ENCODE data around the gene VWA3A.

Gene VWA3A

DNA sequence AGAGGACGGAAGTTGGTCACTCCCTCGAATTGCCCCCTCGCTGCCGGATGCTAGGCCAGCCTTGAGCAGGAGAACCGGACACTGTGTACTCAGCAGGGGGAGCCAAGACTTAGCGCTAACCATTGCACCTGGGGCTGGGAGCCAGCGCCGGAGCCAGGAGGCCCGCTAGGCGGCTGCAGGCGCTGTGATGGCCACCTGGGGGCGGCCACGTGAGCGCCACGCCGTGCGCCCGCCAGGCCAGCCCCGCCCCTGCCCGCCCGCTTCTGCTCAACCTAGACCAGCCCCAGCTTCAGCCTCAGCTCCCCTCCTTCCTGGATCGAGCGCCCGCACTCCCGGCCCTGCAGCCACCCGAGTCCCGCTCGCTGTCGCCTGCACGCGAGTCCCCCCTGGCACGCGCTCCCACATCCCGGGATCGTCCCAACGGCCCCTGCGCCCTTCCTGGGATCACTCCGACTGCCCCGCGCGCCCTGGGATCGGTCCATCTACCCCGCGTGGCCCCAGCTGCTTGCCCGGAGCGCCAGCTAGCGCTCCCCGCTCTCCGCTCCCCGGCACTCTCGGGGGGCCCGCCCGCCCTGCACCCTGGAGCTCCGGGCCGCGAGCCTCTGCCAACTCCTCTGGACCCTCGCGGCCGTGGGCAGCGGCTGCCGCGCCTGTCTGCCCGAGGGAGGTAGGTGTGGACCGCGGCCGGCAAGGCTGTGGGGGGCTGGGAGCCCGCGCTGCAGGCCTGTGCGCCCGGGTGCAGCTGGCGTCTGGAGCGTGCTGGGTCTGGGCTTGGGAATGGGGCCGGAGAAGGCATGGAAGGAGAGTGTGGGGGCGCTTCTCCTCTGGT is 113.9 kb downstream of the VWA3A start, which contains the start of gene EEF2K:
Gene EEF2K (plus strand): TSS at position 266 of the 829 bp plus-strand sequence. CDS start 19,452 bp downstream, outside the sequence.
- peak; percentile 80 for DNase-seq

Data from DMS79 (cell line).